SK-N-SH treated with all-trans-retinoic acid at 6 μM for 48 hours (cell line): Measurements from ENCODE around the gene SEMA3F.

Source experiments
- CSDC2 ChIP-seq: fragments of 250-450 bp; sonication (Bioruptor Pico); IDR thresholded peaks from 2 replicates; pipeline ENCODE4 v1.5.0; 2020; ENCODE audit warnings: mild to moderate bottlenecking, moderate library complexity
- GLIS3 ChIP-seq: fragments of 250-450 bp; sonication (Bioruptor Pico); IDR thresholded peaks from 2 replicates; pipeline ENCODE4 v1.5.0; 2020; ENCODE audit warnings: mild to moderate bottlenecking, moderate library complexity
- ZFP3 ChIP-seq: fragments of 250-450 bp; sonication (Bioruptor Pico); IDR thresholded peaks from 2 replicates; pipeline ENCODE4 v1.5.0; 2020; ENCODE audit warnings: mild to moderate bottlenecking, moderate library complexity
- ZNF8 ChIP-seq: fragments of 450-650 bp; formaldehyde crosslinking; IDR thresholded peaks from 2 replicates; pipeline ENCODE4 v1.5.0; 2020; ENCODE audit warnings: mild to moderate bottlenecking, moderate library complexity

DNA sequence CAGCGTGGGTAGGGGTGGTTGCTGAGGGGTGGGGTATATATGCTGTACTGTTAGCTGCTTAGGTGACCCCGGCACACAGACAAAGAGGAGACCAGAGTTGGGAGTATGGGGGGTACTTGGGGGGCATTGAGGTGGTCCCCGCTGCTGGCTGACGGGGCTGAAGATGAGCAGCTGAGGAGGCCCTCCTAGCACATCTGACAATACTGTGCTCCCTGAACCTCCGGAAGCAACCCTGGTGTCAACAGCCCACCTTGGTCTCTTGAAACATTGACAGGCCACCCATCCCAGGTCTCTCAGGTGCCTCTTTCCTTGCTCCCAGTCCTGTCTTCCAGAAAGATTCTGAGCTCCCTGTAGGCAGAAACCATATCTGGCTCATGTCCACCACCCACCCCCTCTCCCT, 19.2 kb upstream of the SEMA3F start:
- TF ChIP-seq ZFP3 (CRISPR knock-in tag) (no peak), GLIS3 (CRISPR knock-in tag) (no peak), ZNF8 (CRISPR knock-in tag) (no peak), CSDC2 (no peak)
